GM12873 (cell line): ENCODE results near the gene NPAT.
A peak's percentile ranks its signal among the peaks of the same experiment; 100 is the strongest.

Experiments used
- TF ChIP-seq, protein P1 (sequence below): IDR thresholded peaks from 2 replicates; pipeline ENCODE4 v1.5.1; 2012; ENCODE audit warnings: low read depth, mild to moderate bottlenecking, moderate library complexity, low read length, control low read depth; ENCODE audit not compliant: insufficient read depth; ENCODE audit errors: missing control alignments

Gene NPAT

GRCh38 chr11:108148556-108148955 is 73.9 kb downstream of the NPAT start:
- TF ChIP-seq, protein P1, sequence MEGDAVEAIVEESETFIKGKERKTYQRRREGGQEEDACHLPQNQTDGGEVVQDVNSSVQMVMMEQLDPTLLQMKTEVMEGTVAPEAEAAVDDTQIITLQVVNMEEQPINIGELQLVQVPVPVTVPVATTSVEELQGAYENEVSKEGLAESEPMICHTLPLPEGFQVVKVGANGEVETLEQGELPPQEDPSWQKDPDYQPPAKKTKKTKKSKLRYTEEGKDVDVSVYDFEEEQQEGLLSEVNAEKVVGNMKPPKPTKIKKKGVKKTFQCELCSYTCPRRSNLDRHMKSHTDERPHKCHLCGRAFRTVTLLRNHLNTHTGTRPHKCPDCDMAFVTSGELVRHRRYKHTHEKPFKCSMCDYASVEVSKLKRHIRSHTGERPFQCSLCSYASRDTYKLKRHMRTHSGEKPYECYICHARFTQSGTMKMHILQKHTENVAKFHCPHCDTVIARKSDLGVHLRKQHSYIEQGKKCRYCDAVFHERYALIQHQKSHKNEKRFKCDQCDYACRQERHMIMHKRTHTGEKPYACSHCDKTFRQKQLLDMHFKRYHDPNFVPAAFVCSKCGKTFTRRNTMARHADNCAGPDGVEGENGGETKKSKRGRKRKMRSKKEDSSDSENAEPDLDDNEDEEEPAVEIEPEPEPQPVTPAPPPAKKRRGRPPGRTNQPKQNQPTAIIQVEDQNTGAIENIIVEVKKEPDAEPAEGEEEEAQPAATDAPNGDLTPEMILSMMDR = no peak

DNA sequence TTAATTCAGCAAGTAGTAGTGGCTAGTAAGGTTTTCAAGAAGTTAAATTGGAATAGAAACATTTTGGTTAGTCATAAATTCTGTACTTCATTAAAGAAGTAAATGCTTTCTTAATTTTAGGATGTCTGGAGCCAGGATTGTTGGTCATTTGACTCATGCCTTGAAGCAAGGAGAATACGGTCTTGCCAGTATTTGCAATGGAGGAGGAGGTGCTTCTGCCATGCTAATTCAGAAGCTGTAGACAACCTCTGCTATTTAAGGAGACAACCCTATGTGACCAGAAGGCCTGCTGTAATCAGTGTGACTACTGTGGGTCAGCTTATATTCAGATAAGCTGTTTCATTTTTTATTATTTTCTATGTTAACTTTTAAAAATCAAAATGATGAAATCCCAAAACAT is 75.3 kb downstream of the NPAT start:
- TF ChIP-seq, protein P1 = no peak

- TF ChIP-seq, protein P1 = no peak
Measured at GRCh38 chr11:108144615-108145014, 77.8 kb downstream of the NPAT start.

- TF ChIP-seq, protein P1 = no peak
Measured at GRCh38 chr11:108142304-108142703, 80.1 kb downstream of the NPAT start.

DNA sequence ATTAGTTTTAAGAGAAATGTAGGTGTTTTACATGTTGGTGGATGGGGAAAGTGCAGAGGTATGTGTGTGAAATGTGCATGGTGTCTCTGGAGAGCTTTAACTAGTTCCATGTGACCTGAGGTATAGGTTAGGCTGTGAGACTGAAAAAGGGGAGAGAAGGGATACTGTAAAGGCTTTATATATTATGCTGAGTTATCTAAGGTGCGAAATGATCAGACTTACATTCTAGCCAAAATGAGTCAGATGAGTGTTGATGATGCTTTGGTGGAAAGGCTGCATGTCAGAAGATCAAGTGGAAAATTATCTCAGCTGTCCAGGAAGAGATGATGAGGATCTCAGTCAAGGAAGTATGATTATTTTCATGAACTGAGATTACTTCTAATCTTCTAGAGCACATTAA is 85.2 kb downstream of the NPAT start:
- TF ChIP-seq, protein P1 = no peak

DNA sequence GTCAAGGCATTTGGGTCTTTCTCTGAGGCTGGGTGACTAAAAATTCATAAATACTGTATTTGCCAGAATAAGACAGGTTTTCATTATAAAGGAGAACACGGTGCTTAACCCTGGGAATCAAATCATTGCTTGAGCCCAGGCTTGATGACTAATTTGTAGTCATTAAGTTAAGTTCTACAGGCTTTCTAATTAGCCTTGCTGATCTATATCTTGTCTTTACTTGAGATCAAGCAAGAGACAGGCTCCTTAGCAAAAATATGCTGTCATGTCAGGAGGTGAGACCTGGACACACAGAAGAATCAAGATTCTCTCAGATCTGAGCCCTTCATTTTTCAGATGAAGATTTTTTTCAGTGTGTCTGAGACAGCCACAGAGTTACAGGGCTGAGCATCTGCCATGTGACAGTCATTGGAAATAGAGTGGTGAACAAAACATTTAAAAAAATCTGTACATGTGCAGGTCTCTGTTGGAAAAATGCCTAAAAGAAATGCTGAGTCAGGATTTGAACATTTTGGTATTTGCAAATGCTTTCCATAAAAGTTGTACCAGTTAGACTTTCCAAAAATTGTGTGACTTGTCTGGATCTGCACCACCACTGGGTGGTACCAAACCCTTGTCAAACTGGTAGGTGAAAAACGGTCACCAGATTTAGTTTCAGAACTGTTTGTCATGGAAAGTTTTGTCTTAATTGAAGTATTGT is 86.4 kb downstream of the NPAT start:
- TF ChIP-seq, protein P1 = peak; percentile 57

DNA sequence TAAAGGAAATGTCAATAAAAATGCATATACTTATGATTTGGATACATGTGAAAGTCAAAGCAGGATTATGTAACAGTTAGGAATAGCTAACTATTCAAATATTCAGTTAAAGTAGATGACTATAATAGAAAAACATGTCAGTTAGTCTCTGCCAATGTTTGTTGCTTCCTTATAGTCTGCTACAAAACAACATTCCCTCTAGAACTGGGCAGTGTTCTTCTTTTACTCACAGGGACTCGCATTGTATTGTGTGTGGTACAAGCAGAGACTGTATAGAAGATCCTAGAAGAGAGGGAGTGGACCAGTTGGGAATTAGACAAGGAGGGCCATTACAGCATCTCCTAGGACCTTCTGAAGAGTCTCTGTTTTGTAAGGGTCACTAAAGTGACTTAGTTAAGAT is 90.4 kb downstream of the NPAT start:
- TF ChIP-seq, protein P1 = no peak

- TF ChIP-seq, protein P1 = no peak
Measured at GRCh38 chr11:108128772-108129171, 93.7 kb downstream of the NPAT start.
